ENCODE measurements around the gene HIP1. TPM values are rescaled to one million over a fixed set of nuclear protein-coding genes. Genes with fewer than 3 reads are reported as not detected.

HIP1 gene
- polyA plus RNA-seq, 1 of the 3 experiments (the other 2 are of a cell fraction), result 11.3 TPM

DNA sequence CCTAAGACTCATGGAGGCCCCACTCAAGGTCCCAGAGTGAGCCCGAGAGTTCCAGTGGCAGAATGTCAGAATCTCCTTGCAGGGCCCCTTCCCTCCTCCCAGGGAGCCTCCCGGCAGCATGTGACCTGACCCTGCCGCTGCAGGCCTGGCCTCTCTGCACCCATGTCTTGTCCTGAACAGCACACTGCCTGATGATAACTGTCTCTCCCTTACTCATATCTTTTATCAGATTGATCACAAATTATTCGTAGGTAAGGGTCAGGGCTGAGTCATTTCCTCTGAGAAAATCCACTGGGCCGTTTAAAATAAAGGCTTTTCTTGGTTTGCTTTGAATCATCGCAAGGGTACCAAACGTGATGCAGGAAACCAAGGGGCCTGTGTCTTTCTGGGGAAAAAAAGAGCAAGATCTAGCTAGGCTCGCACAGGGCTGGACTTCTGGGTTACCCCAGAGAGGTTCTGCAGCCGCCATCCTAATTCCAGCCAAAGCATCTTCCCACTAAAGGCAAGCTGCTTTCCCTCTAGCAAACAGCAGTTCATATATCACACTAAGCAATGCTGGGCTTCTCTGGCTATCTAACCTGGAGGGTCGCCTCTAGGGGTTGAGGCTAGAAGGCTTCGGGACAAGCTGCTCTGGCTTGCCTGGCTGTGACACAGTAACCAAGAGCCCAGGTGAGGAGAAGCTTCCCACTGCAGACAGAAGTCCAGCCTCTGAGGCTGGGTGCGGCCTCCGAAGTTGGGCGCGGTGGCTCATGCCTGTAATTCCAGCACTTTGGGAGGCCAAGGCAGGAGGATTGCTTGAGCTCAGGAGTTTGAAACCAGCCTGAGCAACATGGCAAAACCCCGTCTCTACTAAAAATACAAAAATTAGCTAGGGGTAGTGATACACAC is 141.8 kb downstream of the HIP1 start (continued):
- TF ChIP-seq, protein P1, sequence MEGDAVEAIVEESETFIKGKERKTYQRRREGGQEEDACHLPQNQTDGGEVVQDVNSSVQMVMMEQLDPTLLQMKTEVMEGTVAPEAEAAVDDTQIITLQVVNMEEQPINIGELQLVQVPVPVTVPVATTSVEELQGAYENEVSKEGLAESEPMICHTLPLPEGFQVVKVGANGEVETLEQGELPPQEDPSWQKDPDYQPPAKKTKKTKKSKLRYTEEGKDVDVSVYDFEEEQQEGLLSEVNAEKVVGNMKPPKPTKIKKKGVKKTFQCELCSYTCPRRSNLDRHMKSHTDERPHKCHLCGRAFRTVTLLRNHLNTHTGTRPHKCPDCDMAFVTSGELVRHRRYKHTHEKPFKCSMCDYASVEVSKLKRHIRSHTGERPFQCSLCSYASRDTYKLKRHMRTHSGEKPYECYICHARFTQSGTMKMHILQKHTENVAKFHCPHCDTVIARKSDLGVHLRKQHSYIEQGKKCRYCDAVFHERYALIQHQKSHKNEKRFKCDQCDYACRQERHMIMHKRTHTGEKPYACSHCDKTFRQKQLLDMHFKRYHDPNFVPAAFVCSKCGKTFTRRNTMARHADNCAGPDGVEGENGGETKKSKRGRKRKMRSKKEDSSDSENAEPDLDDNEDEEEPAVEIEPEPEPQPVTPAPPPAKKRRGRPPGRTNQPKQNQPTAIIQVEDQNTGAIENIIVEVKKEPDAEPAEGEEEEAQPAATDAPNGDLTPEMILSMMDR (IDR thresholded peaks at IDR 0.05), result no peak
- no peak for TF ChIP-seq CHD2 (IDR thresholded peaks at IDR 0.05; ENCODE audit: low read length, partially characterized antibody)
- no peak for TF ChIP-seq SMC3 (IDR thresholded peaks at IDR 0.05; ENCODE audit: low read depth, low read length)
- TF ChIP-seq FOSL2 (IDR thresholded peaks at IDR 0.05; ENCODE audit: borderline replicate concordance, low read depth), result peak; percentile 96
- TF ChIP-seq GABPA (IDR thresholded peaks at IDR 0.05; ENCODE audit: low read depth), result peak; percentile 25; the same call in 1 of the 2 replicates
- no peak for TF ChIP-seq EZH2phosphoT487 (IDR thresholded peaks at IDR 0.05; ENCODE audit: borderline replicate concordance, low read depth)
- no peak for TF ChIP-seq TAF1 (IDR thresholded peaks at IDR 0.05; ENCODE audit: borderline replicate concordance, low read depth, low read length)
- TF ChIP-seq ELF1 (IDR thresholded peaks at IDR 0.05), result peak; percentile 20; the same call in 1 of the 2 replicates
- TF ChIP-seq MEF2A (IDR thresholded peaks at IDR 0.05; ENCODE audit: borderline replicate concordance, low read depth), result no peak
- no peak for TF ChIP-seq RCOR1 (IDR thresholded peaks at IDR 0.05; ENCODE audit: low read length)
- TF ChIP-seq TEAD4 (IDR thresholded peaks at IDR 0.05; ENCODE audit: borderline replicate concordance, insufficient read depth), result 0 out of 2 replicates have a peak, but pooled peaks have one; percentile 46
- TF ChIP-seq NFIC (IDR thresholded peaks at IDR 0.05; ENCODE audit: borderline replicate concordance), result 0 out of 2 replicates have a peak, but pooled peaks have one; percentile 52
- TF ChIP-seq RXRA (IDR thresholded peaks at IDR 0.05; ENCODE audit: borderline replicate concordance, low read depth), result peak; percentile 97

GRCh38 chr7:75595766-75596165 is 143.0 kb downstream of the HIP1 start:
- H3F3A ChIP-seq (replicated peaks; ENCODE audit: insufficient read depth), result peaks cover 18% of the 10 kb centered on the region
- no peaks in the 10 kb centered on the region for H3K27me3 ChIP-seq (ENCODE audit: insufficient read depth)
- no peak overlapping the region for H3K4me3 ChIP-seq (ENCODE audit: low read depth in 2 of 2, low read length in 1 of 2)
- no peaks in the 10 kb centered on the region for H3K79me2 ChIP-seq (ENCODE audit: insufficient read depth)
- H3K36me3 ChIP-seq (replicated peaks in 1 of 2; ENCODE audit: control insufficient read depth in 1 of 2, insufficient read depth in 2 of 2, low read length in 1 of 2), result no peaks in the 10 kb centered on the region
- no peaks in the 10 kb centered on the region for H3K9me2 ChIP-seq
- ChIA-PET CTCF (no interaction called here), POLR2A (no interaction called here)
- no peak overlapping the region for H3K4me2 ChIP-seq
- DNase-seq, result no peak
- WGBS (ENCODE audit: low lambda C conversion rate), result 97% methylated on average over 4 of the region's 4 CpGs
- H2AFZ ChIP-seq (ENCODE audit: low read depth), result no peak overlapping the region
- H4K20me1 ChIP-seq (ENCODE audit: insufficient read depth), result no peaks in the 10 kb centered on the region
- H3K9ac ChIP-seq, result no peak overlapping the region
- H3K27ac ChIP-seq (ENCODE audit: low read depth in 2 of 2, low read length in 1 of 2), result no peak overlapping the region
- H3K4me1 ChIP-seq (ENCODE audit: control insufficient read depth in 1 of 2, insufficient read depth in 2 of 2, low read depth in 1 of 2, low read length in 1 of 2), result peaks cover 10 to 21% of the 10 kb centered on the region in 2 experiments; a peak in 3 of 4 replicates
- H3K9me3 ChIP-seq, result no peaks in the 10 kb centered on the region
- TF ChIP-seq SMC3 (IDR thresholded peaks at IDR 0.05; ENCODE audit: low read depth, low read length) (no peak), NFIC (IDR thresholded peaks at IDR 0.05; ENCODE audit: borderline replicate concordance) (no peak), ZBTB33 (IDR thresholded peaks at IDR 0.05; ENCODE audit: borderline replicate concordance, low read depth) (no peak), USF2 (IDR thresholded peaks at IDR 0.05; ENCODE audit: borderline replicate concordance, low read depth, low read length) (no peak), RFX5 (IDR thresholded peaks at IDR 0.05; ENCODE audit: low read length) (no peak), GABPA (IDR thresholded peaks at IDR 0.05; ENCODE audit: low read depth) (no peak), FOXM1 (IDR thresholded peaks at IDR 0.05; ENCODE audit: low read depth) (no peak), CHD2 (IDR thresholded peaks at IDR 0.05; ENCODE audit: low read length, partially characterized antibody) (no peak)
- TF ChIP-seq, protein P1 (IDR thresholded peaks at IDR 0.05), result no peak
- TF ChIP-seq, protein P2, sequence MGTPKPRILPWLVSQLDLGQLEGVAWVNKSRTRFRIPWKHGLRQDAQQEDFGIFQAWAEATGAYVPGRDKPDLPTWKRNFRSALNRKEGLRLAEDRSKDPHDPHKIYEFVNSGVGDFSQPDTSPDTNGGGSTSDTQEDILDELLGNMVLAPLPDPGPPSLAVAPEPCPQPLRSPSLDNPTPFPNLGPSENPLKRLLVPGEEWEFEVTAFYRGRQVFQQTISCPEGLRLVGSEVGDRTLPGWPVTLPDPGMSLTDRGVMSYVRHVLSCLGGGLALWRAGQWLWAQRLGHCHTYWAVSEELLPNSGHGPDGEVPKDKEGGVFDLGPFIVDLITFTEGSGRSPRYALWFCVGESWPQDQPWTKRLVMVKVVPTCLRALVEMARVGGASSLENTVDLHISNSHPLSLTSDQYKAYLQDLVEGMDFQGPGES (IDR thresholded peaks at IDR 0.05; ENCODE audit: low read depth, low read length), result no peak
